OCI-LY7 (cell line): ENCODE measurements around the gene EMC8. TPM values are rescaled to one million over a fixed set of nuclear protein-coding genes. Genes with fewer than 3 reads are reported as not detected.

Experiments used
- BruUV-seq: library from RNA; stranded (reverse); fragments of 400-500 nt; replicated peaks from 2 replicates; lab custom pipeline; 2021; lab: Mats Ljungman, UMichigan
- CTCF ChIA-PET: fragments of 300-600 bp; sonication (Branson Sonifier 250); formaldehyde crosslinking; loops from one replicate; lab custom pipeline; 2022; ENCODE audit warnings: antibody characterized with exemption; ENCODE audit not compliant: unreplicated experiment; lab: Charles Lee
- POLR2A ChIA-PET: fragments of 300-600 bp; sonication (Branson Sonifier 250); formaldehyde crosslinking; loops from one replicate; lab custom pipeline; 2022; ENCODE audit warnings: antibody characterized with exemption; lab: Charles Lee
- DNase-seq: peaks from one replicate; pipeline ENCODE4 v3.0.0-alpha.2; 2015; ENCODE audit warnings: low spot score
- H2AFZ ChIP-seq: fragments of 200-600 bp; sonication (generic), shearing (Covaris generic); 2 replicates; pipeline ENCODE4 v1.6.1; 2014; ENCODE audit warnings: mild to moderate bottlenecking, antibody characterized with exemption, low read length, moderate library complexity
- H3K27ac ChIP-seq: fragments of 200-600 bp; sonication (generic); 2 replicates; pipeline ENCODE4 v1.5.1; 2014; ENCODE audit warnings: mixed run types, low read depth, mild to moderate bottlenecking, moderate library complexity, low read length, inconsistent platforms; ENCODE audit not compliant: poor library complexity, severe bottlenecking
- H3K36me3 ChIP-seq: fragments of 200-600 bp; sonication (generic); 2 replicates; pipeline ENCODE4 v1.6.1; 2014; ENCODE audit warnings: mild to moderate bottlenecking, antibody characterized with exemption, low read length, moderate library complexity, mixed read lengths; ENCODE audit not compliant: insufficient read depth
- H3K4me1 ChIP-seq: fragments of 200-600 bp; sonication (generic); 2 replicates; pipeline ENCODE4 v1.5.1; 2014; ENCODE audit warnings: mild to moderate bottlenecking, low read length; ENCODE audit not compliant: insufficient read depth, poor library complexity, severe bottlenecking
- H3K4me2 ChIP-seq: fragments of 200-600 bp; sonication (generic); 2 replicates; pipeline ENCODE4 v1.6.1; 2014; ENCODE audit warnings: mild to moderate bottlenecking, low read length
- H3K4me3 ChIP-seq: fragments of 200-600 bp; sonication (generic); 2 replicates; pipeline ENCODE4 v1.5.1; 2014; ENCODE audit warnings: mild to moderate bottlenecking, low read depth, low read length; ENCODE audit not compliant: poor library complexity, severe bottlenecking
- H3K79me2 ChIP-seq: fragments of 200-600 bp; sonication (generic); 2 replicates; pipeline ENCODE4 v1.6.1; 2016; ENCODE audit warnings: low read depth, mild to moderate bottlenecking, low read length, moderate library complexity, mixed read lengths; ENCODE audit not compliant: insufficient read depth
- H3K9me2 ChIP-seq: fragments of 200-600 bp; sonication (generic); 2 replicates; pipeline ENCODE4 v1.6.1; 2016; ENCODE audit warnings: mild to moderate bottlenecking, low read length, mixed read lengths; ENCODE audit not compliant: insufficient read depth
- H3K9me3 ChIP-seq: fragments of 200-600 bp; sonication (generic); 2 replicates; pipeline ENCODE4 v1.6.1; 2014; ENCODE audit warnings: mild to moderate bottlenecking, mixed run types, low read length, mixed read lengths
- H4K20me1 ChIP-seq: fragments of 200-600 bp; sonication (generic); 2 replicates; pipeline ENCODE4 v1.6.1; 2014; ENCODE audit warnings: mild to moderate bottlenecking, antibody characterized with exemption, low read length, moderate library complexity, mixed read lengths; ENCODE audit not compliant: insufficient read depth
- CTCF ChIP-seq: fragments of 200-600 bp; sonication (generic); conservative IDR thresholded peaks from 2 replicates; pipeline ENCODE4 v1.5.1; 2014; ENCODE audit warnings: mild to moderate bottlenecking, antibody characterized with exemption, low read length, moderate library complexity, mixed read lengths
- EZH2phosphoT487 ChIP-seq: fragments of 200-600 bp; sonication (generic); IDR thresholded peaks from 2 replicates; pipeline ENCODE4 v1.6.1; 2018; ENCODE audit warnings: low read depth, borderline replicate concordance, mild to moderate bottlenecking, mixed run types, antibody characterized with exemption, low read length, moderate library complexity, mixed read lengths
- intact Hi-C: fragments of 100-400 bp; cut with micrococcal nuclease; formaldehyde crosslinking; loops from one replicate; pipeline ENCODE4 v1.10.0; 2022; ENCODE audit not compliant: unreplicated experiment
- total RNA-seq, 2 experiments: library from RNA; depleted of rRNA in 1 of 2; stranded (reverse); fragments of >200 nt in 1 of 2; shearing (Covaris generic) in 1 of 2; gene quantifications; 2 replicates each; pipeline ENCODE4 v1.2.3, GENCODE V29; 2014 to 2022

The EMC8 gene
- total RNA-seq, 2 experiments from 2014 or later = 47.5 to 54.0 TPM

GRCh38 chr16:85826686-85827247 lies 27.4 kb upstream of the EMC8 start:
- no peak overlapping the region for H3K4me2 ChIP-seq
- no peaks in the 10 kb centered on the region for H3K9me2 ChIP-seq
- POLR2A ChIA-PET = no interaction called here
- no peaks in the 10 kb centered on the region for H3K36me3 ChIP-seq
- H2AFZ ChIP-seq = no peak overlapping the region
- TF ChIP-seq CTCF (no peak), EZH2phosphoT487 (no peak)
- H4K20me1 ChIP-seq = no peaks in the 10 kb centered on the region
- no peak overlapping the region for H3K27ac ChIP-seq
- intact Hi-C loops = loop anchor here (10.0 kb wide), 1 partner anchor 698 kb away; no protein-coding TSS in a partner anchor
- no peaks in the 10 kb centered on the region for H3K9me3 ChIP-seq
- no peak for DNase-seq
- CTCF ChIA-PET = no interaction called here
- no peak overlapping the region for H3K4me3 ChIP-seq
- H3K79me2 ChIP-seq = no peaks in the 10 kb centered on the region
- H3K4me1 ChIP-seq = peaks cover 8% of the 10 kb centered on the region
- no TSS peak for BruUV-seq

GRCh38 chr16:85825326-85825725 lies 26.0 kb upstream of the EMC8 start:
- Histone ChIP-seq H3K79me2 (no peaks in the 10 kb centered on the region), H4K20me1 (no peaks in the 10 kb centered on the region), H3K36me3 (no peaks in the 10 kb centered on the region), H3K27ac (no peak overlapping the region), H2AFZ (no peak overlapping the region), H3K4me1 (peaks cover 16% of the 10 kb centered on the region), H3K9me2 (no peaks in the 10 kb centered on the region), H3K4me2 (no peak overlapping the region), H3K4me3 (no peak overlapping the region), H3K9me3 (no peaks in the 10 kb centered on the region)
- CTCF ChIA-PET = no interaction called here
- intact Hi-C loops = loop anchor here (10.0 kb wide), 1 partner anchor 699 kb away; no protein-coding TSS in a partner anchor
- no TSS peak for BruUV-seq
- DNase-seq = peak; percentile 27
- POLR2A ChIA-PET = no interaction called here
- TF ChIP-seq EZH2phosphoT487 = no peak
- TF ChIP-seq CTCF = peak; percentile 75
